Measurements from ENCODE around the gene ABRACL.

Gene ABRACL

GRCh38 chr6:139054001-139054400 lies 25.5 kb downstream of the ABRACL start:
- DNase-seq (ENCODE audit: low spot score) = no peak

- DNase-seq (ENCODE audit: low spot score) = no peak
Measured at GRCh38 chr6:139055709-139056108, 27.2 kb downstream of the ABRACL start.

GRCh38 chr6:139058029-139058428 lies 29.5 kb downstream of the ABRACL start:
- no peak for DNase-seq (ENCODE audit: low spot score)

- no peak for DNase-seq (ENCODE audit: low spot score)
Measured at GRCh38 chr6:139060332-139060731, 31.8 kb downstream of the ABRACL start.

- no peak for DNase-seq (ENCODE audit: low spot score)
Measured at GRCh38 chr6:139062932-139063646, 34.5 kb downstream of the ABRACL start.

GRCh38 chr6:139064981-139065665 lies 36.6 kb downstream of the ABRACL start:
- no peak for DNase-seq (ENCODE audit: low spot score)

- no peak for DNase-seq (ENCODE audit: low spot score)
Measured at GRCh38 chr6:139066080-139066479, 37.5 kb downstream of the ABRACL start.

GRCh38 chr6:139068846-139069245 lies 40.3 kb downstream of the ABRACL start:
- DNase-seq (ENCODE audit: low spot score) = no peak

- no peak for DNase-seq (ENCODE audit: low spot score)
Measured at GRCh38 chr6:139073118-139073517, 44.6 kb downstream of the ABRACL start.

- no peak for DNase-seq (ENCODE audit: low spot score)
Measured at GRCh38 chr6:139079018-139079417, 50.5 kb downstream of the ABRACL start.

GRCh38 chr6:139080255-139080920 lies 51.8 kb downstream of the ABRACL start:
- DNase-seq (ENCODE audit: low spot score) = no peak

- DNase-seq (ENCODE audit: low spot score) = no peak
Measured at GRCh38 chr6:139081471-139081870, 52.9 kb downstream of the ABRACL start.

- no peak for DNase-seq (ENCODE audit: low spot score)
Measured at GRCh38 chr6:139082370-139082769, 53.8 kb downstream of the ABRACL start.

GRCh38 chr6:139091826-139092225 lies 63.3 kb downstream of the ABRACL start:
- no peak for DNase-seq (ENCODE audit: low spot score)
